GM12875 (cell line): ENCODE measurements around the gene TRIM59.

Experiments used
- H3K4me3 ChIP-seq: one replicate; pipeline ENCODE4 v1.5.1; 2011; ENCODE audit warnings: low read depth, low read length, control low read depth
- TF ChIP-seq, protein P1 (sequence below): IDR thresholded peaks from 2 replicates; pipeline ENCODE4 v1.5.1; 2011; ENCODE audit warnings: low read depth, mild to moderate bottlenecking, control low read depth, inconsistent platforms, low read length, moderate library complexity, borderline replicate concordance; ENCODE audit not compliant: insufficient read depth

TRIM59 gene

DNA sequence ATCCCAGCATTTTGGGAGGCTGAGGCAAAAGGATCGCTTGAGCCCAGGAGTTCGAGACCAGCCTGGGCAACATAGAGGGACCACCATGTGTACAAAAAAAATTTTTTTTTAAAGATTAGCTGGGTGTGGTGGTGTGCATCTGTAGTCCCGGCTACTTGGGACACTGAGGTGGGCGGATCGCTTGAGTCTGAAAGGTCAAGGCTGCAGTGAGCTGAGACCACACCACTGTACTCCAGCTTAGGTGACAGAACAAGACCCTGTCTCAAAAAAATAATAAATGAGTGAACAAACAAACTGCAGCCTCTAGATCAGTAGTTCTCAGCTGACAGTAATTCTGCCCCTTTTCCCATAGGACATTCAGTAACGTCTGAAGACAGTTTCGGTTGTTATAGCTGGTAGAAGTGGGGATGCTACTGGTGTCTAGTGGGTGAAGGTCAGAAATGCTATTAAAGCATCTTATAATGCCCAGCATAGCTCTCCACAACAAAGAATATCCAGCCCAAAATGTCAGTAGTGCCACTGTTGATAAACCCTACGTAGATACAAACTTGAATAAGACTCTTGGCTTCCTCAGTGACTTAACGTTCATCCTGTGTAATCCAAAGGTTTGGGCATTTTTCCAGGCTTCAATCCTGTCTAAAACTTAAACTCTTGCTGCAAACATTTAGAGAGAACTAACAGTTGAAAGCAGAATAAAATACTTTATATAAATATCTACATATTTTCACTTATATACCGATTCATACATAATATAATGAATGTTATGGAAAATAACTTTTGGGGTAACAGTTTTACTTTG is 39.6 kb downstream of the TRIM59 start:
- TF ChIP-seq, protein P1, sequence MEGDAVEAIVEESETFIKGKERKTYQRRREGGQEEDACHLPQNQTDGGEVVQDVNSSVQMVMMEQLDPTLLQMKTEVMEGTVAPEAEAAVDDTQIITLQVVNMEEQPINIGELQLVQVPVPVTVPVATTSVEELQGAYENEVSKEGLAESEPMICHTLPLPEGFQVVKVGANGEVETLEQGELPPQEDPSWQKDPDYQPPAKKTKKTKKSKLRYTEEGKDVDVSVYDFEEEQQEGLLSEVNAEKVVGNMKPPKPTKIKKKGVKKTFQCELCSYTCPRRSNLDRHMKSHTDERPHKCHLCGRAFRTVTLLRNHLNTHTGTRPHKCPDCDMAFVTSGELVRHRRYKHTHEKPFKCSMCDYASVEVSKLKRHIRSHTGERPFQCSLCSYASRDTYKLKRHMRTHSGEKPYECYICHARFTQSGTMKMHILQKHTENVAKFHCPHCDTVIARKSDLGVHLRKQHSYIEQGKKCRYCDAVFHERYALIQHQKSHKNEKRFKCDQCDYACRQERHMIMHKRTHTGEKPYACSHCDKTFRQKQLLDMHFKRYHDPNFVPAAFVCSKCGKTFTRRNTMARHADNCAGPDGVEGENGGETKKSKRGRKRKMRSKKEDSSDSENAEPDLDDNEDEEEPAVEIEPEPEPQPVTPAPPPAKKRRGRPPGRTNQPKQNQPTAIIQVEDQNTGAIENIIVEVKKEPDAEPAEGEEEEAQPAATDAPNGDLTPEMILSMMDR, result no peak

DNA sequence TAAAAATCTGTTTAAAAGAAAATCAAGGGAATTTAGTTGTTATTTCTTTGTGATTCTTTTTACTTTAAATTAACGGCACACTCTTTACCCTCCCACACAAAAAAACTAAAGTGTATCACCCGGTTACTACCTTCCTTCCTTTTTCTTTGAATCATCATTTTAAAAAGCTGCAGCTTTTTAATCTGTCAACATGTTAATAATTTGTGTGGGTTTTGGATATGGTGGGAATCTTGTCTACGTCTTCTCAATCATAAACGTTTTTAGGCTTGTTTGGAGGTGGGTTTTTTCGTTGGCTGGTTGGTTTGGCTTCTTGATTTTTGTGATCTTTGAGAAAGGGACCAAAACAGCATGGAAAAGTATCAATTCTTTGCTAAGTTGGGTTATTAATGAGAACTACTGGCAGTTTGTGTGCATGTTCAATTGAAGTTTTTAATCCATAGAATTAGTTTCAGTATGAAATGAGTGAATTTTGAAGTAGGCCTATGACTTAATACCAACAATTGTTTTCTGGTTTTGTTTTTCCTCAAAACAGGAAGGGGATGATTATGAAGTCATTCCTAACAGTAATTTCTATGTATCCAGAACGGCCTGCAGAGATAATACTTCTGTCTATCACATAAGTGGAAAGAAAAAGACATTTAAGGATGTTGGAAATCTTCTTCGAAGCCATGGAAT is 45.7 kb downstream of the TRIM59 start:
- TF ChIP-seq, protein P1, result no peak
- no peak overlapping the region for H3K4me3 ChIP-seq

More for the DNA sequence above, 39.6 kb downstream of the TRIM59 start:
- no peak overlapping the region for H3K4me3 ChIP-seq

DNA sequence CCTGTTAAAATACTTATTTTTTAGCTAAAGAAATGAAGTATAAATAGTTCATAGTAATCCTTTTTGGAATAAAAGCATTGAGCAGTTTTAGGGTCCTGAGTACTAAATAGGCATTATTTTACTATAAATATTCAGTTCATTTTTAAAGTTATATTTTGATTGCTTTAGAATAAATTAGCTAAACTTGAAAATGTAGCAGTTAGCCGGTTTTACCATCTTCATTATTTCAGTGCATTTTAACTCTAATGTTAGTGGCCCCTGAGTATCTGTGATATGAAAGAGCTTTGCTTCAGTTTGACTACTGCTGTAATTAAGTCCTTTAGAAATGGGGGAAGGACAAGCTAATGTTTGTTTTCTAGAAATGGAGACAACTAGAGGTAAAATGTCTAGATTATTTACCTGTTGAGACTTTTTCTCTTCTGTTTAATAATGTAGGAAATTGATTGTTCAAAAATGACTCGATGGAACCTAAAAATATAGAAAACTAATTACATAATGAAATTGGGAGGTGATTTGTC is 46.5 kb downstream of the TRIM59 start:
- H3K4me3 ChIP-seq, result peak overlapping the region; percentile 37
- TF ChIP-seq, protein P1, result no peak

DNA sequence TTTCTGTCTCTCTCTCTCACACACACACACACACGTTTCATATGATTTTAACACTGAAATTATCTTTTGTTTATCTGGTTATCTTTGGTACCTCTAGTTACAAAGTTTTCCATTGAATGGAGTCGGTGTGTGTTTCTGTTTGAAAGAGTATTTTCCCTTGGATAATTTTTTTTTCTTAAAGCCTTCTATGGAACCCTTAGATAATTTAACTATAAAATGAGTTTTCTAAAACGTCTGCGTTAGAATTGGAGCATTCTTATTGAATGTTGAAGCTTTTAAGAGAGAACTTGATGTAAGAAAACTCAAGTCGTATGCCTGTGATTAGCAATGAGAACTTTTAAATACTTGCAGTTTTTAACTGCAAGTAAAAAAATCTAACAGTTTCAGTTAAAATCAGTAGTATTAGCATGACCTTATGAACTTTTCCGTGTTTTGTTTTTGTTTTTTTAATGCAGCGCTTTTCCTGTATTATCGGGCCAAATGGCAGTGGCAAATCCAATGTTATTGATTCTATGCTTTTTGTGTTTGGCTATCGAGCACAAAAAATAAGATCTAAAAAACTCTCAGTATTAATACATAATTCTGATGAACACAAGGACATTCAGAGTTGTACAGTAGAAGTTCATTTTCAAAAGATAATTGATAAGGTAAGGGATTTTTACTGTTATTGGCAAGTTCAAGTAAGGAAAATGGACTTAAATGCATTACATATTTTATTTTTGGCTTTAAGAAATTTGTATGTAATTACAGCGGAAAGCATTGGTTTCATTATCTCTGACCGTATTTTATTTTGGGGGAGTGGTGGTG is 47.2 kb downstream of the TRIM59 start:
- H3K4me3 ChIP-seq, result peak overlapping the region; percentile 98
- TF ChIP-seq, protein P1, result no peak

DNA sequence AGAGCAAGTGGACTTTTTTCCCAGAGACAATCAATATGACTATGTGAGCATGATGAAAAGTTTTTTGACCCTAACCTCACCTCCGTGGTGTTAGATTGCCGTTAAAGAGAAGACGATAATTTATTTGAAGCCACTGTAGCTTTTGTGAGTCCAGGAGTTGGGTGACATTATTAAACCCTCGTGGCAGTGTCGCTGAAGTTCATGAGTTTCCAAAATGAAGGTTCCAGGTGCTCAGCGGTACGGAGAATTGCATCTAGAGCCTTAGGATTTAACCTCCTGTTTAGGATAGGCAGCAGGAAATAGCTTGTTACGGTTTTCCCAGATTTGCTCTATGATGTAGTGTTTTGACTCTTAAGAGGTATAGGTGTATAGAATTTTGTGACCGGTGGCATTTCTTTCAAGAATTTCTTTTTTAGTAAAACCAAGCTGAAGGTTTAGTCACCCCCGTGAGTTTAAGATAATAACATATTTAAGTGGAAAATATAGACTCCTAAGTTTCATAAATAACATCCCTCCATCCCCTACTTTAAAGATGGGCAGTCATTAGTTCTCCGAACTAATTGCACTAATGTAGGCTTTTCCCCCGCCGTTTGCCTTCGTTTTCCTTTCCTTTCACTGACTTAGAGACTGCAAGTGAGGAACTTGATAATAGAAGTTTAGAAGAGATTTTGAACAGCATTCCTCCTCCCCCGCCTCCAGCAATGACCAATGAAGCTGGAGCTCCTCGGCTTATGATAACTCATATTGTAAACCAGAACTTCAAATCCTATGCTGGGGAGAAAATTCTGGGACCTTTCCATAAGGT is 48.1 kb downstream of the TRIM59 start:
- peak overlapping the region; percentile 98 for H3K4me3 ChIP-seq
- TF ChIP-seq, protein P1, result no peak

DNA sequence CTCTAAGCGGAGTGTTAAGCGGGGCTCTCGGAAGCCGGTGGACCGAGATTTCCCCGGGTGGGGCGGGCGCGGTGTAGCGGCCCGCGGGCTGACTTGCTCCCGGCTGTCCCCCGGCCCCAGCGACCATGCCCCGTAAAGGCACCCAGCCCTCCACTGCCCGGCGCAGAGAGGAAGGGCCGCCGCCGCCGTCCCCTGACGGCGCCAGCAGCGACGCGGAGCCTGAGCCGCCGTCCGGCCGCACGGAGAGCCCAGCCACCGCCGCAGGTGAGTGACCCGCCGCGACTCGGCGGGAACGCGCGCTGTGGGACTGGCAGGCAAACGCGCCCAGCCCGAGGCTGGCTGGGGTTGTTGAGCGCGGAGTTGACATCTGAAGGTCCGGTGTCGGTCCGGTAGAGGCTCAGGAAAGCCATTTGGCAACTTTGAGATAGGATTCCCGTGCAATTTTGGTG is 48.9 kb downstream of the TRIM59 start:
- peak overlapping the region; percentile 98 for H3K4me3 ChIP-seq
- TF ChIP-seq, protein P1, result no peak
